CD4-positive, alpha-beta T cell treated with Interleukin-17A for 1 hour (primary cell): ENCODE measurements around the gene GPR84.

Experiments used
- DNase-seq: peaks from one replicate; pipeline ENCODE4 v3.0.0-alpha.2; 2020

Gene GPR84

DNA sequence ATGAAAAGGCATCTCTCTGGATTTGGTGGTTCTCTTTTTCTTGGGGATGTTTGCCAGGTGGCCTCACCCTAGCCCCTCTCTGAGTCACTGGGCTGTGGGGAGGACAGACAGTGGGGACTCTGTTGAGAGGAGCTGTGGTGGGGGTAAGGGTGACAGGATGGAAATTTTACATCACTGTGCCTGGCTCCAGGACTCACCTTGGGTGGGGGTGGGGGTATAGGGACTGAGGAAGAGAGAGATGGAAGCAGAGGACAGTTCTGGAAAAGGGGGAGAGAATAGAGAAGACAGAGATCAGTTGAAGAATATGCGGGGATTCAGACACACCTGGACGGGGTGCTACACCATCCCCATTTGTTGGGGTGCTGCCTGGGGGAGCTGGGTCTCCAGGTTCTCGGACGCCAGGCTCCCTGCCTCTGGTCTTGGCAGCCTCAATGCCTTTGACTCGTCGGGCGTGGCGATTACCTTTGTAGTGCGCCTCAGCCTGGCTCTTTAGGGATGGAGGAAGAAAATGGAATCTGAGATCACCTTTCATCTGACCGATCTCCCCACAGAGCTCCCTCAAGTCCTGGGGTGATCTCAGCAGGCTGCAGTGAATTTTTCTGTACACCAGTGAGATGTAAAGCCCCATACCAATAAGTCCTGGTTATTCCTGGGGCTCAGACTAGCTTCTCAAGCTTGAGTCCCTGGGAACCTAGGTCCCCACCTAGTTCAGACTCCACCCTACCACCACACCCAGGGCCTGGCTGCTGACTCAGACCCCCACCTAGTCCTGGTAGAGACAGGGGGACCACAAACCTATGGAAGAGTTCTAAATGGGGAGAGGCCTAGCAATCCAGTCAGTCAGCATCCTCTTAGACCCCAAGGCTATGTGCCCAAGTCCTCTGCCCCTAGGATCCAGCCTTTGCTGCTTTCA, 9.6 kb upstream of the GPR84 start:
- no peak for DNase-seq

DNA sequence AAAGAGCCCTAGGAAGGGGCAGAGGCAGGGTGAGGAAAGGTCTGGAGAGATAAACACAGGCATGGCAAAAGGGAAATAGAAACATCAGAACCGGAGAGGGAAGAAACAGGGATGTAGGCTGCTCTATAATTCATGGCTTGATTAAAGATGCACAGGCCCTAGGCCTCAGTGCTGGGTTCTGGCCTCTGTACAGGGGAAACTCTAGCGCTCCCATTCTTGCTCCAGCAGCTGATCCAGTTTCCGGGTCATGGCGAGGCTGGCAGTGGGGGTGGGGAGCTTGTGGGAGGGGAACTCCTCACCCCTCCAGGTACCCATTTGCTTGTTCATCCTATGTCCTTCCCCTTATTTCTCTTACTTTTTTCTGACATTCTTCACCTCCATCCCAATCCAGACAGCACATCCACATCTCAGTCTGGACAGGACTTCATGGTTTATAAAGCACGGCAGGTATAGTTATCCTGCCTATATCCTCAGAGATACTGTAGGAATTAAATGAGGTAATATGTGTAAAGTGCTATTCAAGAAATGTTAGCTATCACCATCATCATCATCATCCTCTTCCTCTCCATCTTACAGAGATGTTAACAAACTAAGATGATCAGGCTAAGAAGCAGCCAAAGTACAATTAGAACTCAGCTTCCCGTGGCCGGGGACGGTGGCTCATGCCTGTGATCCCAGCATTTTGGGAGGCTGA, 8.0 kb upstream of the GPR84 start:
- no peak for DNase-seq

DNA sequence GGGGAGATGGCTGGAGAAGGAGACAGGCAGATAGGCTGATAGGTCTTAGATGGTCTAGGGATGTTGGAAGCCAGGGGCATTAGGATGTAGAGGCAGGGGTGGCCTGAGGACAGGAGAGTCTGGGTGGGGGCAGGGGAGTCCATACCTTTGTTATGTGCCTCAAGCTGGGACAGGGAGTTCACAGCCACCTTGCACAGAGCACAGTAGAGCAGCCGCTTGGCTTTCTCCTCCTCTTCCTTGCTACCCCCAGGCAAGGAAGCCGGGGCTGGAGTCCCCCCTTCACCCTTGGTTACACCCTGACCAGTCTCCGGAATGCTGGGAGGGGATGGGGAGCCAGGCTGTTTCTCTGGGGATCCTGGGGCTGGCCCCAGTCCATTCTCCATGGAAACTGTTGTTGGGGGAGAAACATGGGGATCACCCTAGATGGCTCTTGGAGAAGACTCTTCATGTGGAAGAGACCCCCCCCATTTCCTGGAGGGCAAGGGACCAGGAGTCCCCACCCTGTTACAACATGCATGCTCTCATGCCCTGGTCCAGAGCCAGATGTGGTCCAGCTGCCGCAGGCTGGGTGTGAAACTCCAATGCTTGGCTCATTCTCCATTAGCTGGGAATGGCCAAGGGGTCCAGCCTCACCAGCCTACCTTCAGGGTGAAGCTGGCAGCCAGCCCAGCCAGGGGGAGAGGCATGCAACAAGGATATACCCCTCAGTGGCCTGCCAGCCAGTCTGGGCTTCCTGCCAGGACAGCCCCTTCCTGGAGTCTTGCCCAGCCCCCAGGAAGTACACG, 7.2 kb upstream of the GPR84 start:
- no peak for DNase-seq

GRCh38 chr12:54370171-54370730, 6.0 kb upstream of the GPR84 start:
- no peak for DNase-seq

DNA sequence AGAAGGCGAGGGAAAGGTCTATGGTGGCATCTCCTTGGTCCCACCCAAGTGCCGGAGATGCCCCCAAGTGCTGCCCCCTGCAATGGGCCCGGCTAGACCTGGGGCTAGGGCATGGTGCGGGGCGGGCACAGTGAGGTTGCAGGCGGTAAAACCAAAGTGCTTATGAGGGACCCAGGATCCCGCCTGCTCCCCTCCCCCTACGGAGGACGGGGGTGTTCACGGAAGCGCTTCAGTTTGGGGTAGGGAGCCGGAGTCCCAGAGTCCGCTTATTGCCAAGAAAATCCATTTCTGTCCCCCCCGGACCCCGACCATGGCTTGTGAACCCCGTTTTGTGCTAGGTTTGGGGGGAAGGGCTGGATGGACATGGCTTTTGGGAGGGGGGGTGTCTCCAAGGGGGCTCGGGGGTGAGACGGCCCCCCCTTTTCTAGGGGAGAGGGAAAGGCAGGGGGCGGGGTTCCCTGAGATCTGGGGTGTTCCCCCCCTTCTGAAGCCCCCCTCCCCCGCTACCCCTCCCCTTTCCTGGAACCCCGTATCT, 5.4 kb upstream of the GPR84 start:
- no peak for DNase-seq

- peak; percentile 90 for DNase-seq
Observed at GRCh38 chr12:54368709-54369596, 4.7 kb upstream of the GPR84 start.

GRCh38 chr12:54368025-54368708, 3.9 kb upstream of the GPR84 start:
- DNase-seq: no peak

- no peak for DNase-seq
Observed at GRCh38 chr12:54363618-54364017, 668 bp downstream of the GPR84 start.

GRCh38 chr12:54363047-54363446, 1.2 kb downstream of the GPR84 start:
- DNase-seq: no peak

GRCh38 chr12:54360717-54361456, 3.4 kb downstream of the GPR84 start:
- DNase-seq: peak; percentile 58

DNA sequence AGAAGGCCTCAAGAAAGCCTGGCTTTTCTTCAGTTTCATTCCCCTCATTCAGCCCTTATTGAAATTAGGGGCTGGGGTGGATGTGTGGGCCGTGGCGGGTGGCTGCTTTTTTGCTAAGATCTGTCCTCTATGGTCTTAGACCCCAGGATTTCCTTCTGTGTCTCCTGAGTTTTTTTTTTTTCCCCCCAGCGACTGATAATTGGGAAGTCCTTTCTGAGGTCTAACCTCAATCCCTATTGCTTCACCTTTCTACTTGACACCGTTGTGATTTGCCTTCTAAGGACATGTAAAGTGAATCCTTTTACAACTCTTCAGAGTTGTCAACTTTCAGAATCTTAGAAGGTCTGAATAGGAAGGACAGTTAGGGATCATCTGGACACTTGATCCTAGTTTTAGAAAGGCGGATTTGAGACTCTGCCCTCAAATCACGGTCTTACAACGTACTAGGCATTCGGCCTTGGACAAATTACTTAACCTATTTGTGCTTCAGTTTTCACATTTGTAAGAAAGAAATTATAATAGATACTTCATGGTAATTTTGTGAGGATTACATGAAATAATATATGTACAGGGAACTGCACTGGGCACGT, 4.4 kb downstream of the GPR84 start:
- DNase-seq: no peak

DNA sequence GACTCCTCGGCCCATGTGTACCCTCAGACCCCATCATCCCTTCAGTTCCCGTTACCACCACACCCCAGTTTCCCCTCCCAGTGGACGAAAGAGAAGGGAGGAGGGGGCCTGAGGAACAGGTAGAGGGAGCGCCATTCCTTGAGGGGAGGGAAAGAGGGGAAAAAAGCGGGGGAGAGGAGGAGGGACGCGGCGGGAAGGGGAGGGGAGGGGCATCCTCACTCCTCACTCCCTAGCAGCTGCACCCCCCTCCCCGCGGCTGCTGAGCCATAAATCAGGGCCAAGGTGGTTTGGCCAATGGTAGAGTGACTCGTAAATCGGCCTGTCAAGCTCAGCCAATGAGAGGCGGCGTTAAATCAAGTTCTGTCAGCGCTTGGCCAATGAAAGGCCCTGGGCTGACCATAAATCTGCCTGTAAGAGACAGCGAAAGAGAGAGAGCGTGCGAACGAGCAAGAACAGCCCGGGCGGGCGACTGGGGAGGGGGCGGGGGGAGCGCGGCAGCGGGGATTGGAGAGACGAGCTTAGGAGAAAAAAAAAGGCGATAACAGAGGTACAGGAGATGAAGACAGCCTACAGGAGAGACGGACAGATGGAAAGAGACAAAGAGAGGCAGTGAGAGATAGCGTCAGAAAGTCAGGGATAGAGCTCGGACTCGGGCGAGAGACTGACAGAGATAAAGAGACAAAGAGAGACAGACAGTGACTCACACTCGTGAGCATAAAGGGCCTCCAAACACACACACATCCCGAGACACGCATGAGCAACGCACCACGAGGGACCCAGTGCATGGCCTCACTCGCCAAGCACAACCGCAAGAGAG, 5.1 kb downstream of the GPR84 start:
- DNase-seq: peak; percentile 99

GRCh38 chr12:54358191-54358944, 5.9 kb downstream of the GPR84 start:
- peak; percentile 58 for DNase-seq

- DNase-seq: no peak
Observed at GRCh38 chr12:54357506-54358190, 6.6 kb downstream of the GPR84 start.

- no peak for DNase-seq
Observed at GRCh38 chr12:54356951-54357356, 7.3 kb downstream of the GPR84 start.

DNA sequence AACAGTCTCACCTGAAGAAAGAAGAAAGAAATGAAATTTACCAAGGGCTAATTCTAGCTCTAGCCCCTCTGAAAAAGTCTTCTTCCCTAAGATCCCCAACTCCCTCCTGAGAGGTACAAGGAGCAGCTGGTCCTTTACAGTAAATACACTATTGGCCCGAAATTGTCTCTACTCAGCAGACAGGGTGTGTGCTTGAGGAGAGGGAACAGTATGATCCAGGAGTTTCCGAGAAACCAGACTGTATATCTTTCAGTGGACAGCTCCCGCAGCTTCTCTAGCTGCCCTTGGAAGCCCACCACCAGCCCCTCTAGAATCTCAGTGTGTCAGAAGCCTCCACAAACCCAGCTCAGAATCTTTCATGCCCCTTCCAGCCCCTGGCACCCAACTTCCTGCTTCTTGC, 8.1 kb downstream of the GPR84 start:
- no peak for DNase-seq

DNA sequence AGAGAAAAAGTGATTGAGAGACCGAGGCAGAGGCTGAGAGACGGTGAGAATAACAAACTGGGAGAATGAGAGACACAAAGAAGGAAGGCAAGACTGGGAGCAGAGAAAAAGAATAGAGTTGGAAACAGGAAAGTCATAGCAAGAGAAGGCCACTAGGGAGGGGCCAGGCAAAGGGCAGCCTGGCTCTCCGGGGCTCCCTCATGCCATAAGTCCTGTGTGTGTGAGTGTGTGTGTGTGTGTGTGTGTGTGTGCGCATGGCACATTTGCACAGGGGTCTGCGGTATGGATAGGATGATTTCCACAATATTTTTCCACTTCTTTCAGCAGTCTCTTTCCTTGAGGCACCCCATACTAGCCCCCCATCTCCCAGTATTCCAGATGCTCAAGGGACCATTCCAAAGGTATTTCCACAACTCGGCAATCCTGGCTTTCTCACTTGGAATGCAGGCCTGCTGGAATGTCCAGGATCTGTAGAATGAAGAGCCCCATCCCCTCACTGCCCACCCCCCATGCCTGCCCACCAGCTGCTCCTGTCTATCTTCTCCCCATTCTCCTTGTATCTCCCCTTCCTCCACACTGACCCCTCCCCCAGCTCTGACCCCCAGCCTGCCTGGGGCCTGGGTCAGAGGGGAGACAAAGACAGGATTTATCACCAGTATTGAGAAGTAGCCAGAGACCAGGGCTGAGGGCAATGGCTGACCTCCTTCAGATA, 9.0 kb downstream of the GPR84 start:
- no peak for DNase-seq
